ENCODE data around the gene GPBP1.
"Not testable (repeated sequence)": the region's sequence is repeated elsewhere in the genome, so short reads cannot be mapped to it uniquely, and the experiment has no call there.

GPBP1 gene, protein sequence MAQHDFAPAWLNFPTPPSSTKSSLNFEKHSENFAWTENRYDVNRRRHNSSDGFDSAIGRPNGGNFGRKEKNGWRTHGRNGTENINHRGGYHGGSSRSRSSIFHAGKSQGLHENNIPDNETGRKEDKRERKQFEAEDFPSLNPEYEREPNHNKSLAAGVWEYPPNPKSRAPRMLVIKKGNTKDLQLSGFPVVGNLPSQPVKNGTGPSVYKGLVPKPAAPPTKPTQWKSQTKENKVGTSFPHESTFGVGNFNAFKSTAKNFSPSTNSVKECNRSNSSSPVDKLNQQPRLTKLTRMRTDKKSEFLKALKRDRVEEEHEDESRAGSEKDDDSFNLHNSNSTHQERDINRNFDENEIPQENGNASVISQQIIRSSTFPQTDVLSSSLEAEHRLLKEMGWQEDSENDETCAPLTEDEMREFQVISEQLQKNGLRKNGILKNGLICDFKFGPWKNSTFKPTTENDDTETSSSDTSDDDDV

DNA sequence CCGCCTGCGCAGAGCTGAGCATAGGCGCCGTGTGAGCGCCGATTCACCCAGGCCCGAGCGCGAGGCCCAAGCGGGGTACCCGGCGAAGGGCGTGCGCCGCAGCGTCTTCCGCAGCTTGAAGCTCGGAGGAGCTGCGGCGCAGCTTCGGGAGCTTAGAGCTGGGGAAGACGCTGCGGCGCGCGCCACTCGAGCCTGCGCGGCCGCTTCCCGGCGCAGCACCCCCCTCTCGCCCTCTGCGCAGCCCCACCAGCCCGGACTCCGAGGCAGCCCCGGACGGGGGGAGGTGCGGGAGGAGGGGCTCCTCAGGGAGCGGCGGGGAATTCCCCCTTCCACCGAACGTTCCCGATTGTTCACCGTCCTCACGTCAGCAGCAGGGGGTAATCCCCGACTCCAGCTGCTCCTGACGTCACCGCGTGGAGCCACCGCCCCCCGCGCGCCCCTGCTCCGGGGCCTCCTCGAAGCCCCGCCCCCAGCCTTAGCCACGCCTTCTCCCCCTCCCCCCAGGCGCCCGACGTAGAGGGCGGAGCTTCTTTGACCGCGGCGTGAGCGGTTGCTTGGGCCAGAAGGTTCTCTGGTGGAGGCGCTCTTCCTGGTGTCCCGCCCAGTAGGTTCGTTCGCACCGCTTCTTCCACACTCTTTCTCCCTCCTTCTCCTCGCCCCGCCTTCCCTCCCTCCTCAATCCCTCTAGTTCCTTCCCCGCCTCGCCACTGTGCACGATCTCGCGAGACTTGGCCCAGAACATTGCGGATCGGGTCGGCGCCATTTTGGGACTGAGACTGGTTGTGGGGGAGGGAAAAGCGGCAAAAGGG, at the start of gene GPBP1:
GPBP1 (plus strand) TSS at position 741 of the 809 bp plus-strand sequence. CDS start 40,072 bp downstream, outside the sequence.
- DNase-seq = peak; percentile 98

DNA sequence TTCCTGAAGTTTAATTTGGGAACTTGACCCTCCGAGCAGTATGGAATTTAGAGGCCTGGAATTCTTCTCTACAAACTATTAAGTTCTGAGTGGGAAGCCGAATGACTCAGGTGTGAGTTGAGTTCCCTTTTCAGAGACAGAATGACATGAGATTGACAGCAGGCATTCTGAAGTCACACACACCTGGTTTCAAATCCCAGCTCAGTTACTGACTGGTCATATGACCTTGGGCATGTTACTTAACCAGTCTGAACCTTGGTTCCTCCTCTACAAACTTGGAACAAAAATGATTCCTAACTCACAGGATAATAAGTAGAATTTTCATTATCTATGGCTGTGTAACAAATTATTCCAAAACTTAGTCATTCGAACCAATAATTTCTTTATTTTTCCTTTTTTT, 45.5 kb upstream of the GPBP1 start:
- no peak for DNase-seq

DNA sequence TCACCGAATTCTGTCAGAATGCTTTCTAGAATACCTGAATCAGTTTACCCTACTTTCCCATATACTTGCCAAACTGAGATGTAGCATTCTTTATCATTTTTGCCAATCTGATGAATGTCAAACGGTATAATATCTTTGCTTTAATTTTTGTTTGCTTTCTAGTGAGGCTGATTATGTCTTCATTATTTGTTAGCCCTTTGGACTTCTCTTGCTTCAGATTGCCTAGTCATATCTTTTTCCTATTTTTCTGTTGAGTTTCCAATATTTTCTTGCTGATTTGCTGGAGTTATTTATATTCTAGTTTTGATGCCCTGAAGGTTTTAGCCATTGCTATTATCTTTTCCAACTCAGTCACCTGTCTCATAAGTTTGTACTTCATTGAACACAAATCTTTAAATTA, 40.3 kb upstream of the GPBP1 start:
- DNase-seq = no peak

DNA sequence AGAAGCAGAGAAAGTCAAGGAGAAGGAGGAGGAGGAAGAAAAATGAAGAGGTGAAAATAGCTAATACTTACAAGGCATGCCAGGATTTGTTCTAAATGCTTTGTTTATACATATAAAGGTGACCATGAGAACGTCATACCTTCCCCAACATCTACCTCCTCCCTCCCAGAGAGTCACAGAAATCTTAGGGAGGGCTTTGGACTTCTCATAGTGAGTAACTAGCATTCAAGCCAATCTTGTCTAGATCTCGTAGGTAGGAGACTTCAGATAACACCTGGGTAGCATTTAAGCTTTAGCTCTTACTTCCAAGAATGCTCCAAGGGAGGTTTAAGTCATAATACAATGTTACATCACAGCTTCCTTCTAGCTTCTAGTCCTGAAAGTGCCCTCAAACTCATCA, 36.5 kb upstream of the GPBP1 start:
- no peak for DNase-seq

DNA sequence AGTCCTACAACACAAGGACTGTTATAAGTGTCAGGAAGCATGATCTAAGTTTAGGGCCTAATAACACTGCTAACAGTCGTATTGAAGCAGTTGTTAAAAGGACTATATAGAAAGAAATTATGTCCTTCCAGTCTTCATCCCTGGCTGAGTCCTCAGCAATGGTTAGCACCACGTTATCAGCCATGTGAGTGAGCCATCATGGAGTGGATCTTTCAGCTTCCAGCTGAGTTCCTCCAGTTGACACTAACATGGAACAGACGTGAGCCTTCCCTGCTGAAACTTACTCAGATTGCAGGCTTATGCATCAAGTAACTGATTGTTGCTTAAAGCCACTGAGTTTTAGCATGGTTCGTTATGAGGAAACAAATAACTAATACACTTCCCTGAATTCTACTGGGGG, 21.5 kb upstream of the GPBP1 start:
- no peak for DNase-seq

DNA sequence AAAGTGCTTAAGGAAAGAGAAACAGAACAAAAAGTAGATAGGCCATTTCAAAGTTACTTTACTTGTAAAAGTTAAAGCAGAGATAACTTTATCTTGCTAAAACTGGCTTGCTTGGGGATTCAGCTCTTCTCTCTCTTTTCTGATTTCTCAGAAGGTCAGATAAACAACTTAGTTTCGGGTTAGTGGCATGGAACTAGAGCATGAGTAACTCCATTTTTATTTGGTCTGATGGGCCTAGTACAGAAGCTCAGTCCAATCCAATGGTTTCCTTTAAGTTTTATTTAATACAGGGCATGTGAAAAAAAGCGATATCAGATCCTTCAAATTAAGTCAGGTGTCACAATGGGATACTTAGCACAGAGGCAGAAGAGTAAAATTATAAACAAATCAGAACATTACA, 18.8 kb upstream of the GPBP1 start:
- no peak for DNase-seq

DNA sequence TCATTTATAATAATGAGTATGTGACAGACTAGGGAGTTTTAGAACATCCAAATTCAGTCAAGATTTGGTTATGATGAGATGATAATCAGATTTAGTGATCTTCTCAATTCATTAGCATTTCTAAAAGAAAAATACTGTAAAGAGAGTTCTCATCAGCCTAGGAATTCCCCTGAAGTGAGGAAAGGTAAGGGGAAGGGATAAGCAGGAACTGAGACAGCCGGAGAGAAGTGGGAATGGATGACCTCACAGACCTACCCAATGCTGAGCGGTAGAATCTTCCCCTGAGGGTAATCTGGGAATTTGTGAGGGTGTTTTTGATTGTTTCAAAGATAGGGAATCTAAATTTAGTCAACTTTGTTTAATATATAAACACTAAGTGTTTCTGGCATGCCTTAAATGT, 16.7 kb upstream of the GPBP1 start:
- DNase-seq = no peak

DNA sequence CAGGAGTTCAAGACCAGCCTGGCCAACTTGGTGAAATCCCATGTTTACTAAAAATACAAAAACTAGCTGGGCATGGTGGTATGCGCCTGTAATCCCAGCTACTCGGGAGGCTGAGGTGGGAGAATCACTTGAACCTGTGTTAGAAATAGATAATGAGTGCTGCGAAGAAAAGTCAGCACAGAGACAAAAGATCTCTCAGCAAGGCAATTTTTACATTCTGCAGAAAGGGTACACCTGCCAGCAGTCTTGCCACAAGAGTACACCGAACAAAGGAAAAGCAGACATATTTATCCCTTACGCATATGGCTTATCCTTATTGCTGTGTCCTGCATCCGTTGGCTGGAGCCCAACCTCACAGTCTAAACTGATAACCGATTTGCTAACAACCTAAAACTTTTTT, 16.2 kb upstream of the GPBP1 start:
- DNase-seq = no peak

DNA sequence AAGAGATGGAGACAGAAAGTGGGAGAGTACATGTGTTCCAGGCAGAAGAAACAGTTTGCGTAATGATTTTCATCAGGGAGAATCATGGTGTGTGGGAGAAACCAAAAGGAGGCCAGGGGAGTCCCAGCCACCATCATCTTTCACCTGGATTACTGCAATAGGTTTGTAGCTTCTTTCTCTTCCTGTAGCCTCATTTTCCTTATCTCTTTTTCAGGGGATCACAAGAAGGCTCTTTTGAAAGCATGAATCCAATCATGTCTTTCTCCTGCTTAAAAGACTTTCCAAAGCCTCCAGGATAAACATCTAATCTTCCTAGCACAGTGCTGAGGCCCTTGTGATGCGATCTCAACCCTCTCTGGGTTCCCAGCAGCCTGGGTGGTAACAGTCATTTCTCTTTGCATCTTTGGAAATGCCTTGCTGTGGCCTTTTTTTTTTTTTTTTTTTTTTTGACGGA, 10.3 kb upstream of the GPBP1 start:
- DNase-seq = no peak

DNA sequence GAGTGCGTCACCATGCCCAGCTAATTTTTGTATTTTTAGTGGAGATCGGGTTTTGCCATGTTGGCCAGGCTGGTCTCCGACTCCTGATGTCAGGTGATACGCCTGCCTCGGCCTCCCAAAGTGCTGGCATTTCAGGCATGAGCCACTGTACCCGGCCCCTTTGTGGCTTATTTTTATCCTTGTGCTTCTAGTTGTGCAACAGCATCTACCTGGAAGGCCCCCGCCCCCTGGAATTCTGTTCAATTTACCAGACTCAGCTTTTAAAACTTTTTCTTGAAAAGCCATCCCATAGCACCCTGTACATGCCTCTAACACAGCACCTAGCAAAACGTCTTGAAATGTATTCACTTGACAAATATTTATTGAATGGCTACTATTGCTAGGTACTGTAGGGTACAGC, 9.7 kb upstream of the GPBP1 start:
- no peak for DNase-seq

DNA sequence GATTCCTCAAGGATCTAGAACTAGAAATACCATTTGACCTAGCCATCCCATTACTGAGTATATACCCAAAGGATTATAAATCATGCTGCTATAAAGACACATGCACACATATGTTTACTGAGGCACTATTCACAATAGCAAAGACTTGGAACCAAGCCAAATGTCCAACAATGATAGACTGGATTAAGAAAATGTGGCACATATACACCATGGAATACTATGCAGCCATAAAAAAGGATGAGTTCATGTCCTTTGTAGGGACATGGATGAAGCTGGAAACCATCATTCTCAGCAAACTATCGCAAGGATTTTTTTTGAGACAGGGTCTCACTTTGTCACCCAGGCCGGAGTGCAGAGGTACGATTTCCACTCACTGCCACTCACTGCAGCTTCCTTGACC, 8.7 kb upstream of the GPBP1 start:
- not testable (repeated sequence) for DNase-seq

DNA sequence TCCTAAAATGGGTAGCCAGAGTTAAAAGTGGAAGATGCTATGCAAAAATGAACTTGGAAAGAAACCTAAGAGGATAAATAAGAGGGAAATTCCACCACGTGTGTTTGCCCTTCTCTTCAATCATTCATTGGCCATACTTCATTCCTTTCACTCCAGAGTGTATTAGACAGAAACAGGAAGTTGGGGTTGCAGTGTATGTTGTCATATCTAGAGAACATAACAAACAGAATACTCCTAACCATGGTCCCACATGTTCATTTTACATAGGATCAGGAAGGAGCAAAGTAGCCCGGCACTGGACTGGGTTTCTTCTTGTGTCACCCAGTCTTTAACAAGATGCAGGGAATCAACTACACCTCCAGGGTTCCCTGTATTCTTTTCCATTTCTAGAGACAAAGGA, 7.6 kb upstream of the GPBP1 start:
- DNase-seq = no peak

DNA sequence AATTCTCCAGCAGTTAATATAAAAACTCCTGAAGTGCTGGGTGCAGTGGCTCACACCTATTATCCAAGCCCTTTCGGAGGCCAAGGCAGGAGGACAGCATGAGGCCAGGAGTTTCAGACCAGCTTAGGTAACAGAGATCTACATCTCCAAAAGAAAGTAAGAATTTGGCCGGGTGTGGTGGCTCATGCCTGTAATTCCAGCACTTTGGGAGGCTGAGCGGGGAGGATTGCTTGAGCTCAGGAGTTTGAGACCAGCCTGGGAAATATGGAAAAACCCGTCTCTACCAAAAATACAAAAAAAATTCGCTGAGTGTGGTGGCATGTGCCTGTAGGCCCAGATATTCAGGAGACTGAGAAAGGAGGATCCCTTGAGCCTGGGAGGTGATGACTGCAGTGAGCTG, 6.7 kb upstream of the GPBP1 start:
- DNase-seq = no peak

DNA sequence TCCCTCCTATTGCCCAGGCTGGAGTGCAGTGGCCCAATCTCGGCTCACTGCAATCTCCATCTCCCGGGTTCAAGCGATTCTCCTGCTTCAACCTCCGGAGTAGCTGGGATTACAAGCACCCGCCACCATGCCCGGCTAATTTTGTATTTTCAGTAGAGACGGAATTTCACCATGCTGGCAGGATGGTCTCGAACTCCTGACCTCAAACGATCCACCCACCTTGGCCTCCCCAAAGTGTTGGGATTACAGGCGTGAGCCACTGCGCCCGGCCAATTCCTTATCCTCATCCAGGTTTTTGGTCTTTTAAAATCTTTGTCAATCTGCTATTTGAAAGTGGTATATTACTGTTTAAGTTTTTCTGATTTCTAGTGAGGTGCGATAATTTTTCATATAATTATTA, 3.7 kb upstream of the GPBP1 start:
- DNase-seq = not testable (repeated sequence)

DNA sequence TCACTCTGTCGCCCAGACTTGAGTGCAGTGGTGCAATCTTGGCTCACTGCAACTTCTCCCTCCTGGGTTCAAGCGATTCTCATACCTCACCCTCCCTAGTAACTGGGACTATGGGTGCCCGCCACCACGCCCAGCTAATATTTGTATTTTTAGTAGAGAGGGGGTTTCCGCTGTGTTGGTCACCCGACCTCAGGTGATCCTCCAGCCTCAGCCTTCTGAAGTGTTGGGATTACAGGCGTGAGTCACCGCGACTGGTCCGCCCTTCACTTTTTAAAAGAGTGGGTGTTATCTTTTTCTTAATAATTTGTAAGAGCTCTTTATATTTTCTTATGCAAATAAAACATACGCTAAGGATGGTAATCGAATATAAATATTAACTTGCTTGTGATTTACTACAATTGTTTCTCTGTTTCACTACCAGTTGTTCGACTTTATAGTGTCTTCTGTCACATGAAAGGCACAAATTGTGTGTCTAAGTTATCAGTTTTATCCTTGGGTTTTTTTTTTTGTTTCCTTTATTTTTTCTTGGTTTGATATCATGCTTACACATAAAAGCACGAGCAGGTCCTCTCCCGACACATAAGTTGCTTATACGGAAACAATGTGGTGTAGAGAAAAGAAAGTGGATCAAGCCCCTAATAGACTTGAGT, 1.9 kb upstream of the GPBP1 start:
- DNase-seq = no peak

DNA sequence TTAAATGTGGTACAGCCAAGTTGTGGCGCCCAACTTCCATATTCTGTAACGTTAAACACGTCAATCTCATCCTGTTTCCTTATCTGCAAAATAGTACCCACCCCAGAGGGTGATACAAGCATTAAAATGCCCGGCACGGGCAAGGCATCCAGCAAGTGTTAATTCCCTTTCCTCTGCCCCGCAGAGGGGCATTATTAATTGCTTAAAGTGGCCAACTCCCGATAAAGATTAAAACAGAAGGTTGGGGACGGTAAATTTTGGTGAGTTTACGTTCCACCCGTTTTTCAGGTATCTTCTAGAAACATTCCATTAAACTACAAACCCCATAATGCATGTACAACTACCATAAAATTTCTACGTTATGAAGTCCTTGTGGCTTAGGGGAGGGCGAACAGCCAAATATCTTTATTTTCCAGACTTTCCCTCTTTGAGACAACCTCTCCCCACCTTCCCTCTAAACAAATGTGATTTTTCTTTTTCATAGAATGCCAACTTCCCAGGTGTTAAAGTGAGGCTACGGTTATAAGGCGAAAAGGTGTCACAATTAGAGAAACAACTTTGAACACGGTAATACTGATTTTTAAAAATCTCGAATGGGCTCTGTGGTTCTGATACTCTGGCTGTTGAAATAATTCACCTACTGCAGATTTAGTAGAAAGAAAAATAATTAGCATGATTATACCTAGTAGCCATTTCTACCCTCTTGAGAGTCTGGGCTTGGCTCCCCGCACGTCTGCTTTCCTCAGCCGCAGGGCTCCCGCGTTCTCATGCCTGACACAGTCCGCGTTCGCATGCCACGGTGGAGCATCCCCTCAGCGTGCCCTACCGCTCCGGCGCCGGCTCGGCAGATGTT, 1.2 kb upstream of the GPBP1 start:
- DNase-seq = no peak

DNA sequence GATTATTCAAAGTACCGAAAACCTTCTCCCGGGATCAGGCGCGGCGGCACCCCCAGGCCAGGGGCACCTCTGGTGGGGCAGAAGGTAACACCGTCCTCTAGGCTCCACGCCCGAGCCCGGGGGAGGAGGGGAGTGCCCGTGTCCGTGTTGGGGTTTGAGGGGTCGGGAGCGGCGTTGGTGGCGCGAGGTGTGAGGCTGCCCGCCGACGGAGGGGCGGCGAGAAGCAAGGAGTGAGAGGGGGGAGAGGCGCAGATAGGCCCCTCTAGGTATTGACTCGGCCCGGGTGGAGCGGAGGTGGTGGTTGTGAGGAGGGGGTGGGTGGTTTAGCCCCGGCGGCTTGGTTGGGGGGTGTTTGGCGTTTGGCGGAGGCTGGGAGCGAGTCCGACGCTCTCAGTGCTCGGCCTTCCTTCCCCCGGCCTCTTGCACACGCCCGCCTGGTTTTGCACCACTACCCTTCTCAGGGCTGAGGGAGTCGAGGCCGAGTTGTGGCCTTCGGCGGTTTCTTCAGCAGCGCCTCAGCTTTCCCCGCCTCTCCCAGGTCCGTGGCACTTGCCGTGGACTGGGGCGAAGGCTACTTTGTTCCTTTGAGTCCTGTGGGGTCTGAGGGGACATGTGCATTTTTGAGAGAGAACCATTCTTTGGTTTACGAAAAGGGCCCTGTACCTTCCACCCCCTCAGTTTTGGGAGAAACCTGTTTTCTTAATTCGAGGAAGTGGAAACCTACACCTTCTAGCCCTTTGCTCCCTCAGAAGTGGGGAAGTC, 450 bp downstream of the GPBP1 start:
- DNase-seq = no peak

DNA sequence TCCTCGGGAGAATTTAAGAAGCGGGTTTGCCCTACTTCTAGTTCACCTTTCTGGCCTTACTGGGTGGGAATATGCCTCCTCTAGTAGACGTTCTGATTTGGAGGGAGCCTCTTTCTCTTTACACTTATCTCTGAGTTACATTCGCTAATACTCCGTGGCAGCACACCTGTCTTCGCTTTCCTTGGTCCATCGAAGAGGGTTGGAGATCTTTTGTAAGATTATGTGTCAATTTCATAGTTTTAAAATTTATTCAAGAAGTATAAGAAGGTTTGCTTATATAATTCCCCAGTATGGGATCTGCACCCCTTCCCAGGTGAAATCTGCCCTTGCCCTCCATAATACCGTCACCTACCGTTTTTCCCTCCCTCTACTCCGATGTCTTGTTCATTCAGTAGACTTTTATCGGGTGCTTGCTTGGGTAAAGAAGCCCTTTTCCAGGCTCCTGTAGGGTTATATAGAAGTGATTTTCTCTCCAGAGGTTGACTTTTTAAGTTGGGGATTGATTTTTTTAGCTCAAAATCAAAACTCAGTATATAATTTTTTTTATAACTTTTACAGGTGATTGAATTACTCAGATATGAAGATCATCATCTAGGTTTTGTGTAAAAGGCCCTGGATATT, 1.1 kb downstream of the GPBP1 start:
- no peak for DNase-seq

DNA sequence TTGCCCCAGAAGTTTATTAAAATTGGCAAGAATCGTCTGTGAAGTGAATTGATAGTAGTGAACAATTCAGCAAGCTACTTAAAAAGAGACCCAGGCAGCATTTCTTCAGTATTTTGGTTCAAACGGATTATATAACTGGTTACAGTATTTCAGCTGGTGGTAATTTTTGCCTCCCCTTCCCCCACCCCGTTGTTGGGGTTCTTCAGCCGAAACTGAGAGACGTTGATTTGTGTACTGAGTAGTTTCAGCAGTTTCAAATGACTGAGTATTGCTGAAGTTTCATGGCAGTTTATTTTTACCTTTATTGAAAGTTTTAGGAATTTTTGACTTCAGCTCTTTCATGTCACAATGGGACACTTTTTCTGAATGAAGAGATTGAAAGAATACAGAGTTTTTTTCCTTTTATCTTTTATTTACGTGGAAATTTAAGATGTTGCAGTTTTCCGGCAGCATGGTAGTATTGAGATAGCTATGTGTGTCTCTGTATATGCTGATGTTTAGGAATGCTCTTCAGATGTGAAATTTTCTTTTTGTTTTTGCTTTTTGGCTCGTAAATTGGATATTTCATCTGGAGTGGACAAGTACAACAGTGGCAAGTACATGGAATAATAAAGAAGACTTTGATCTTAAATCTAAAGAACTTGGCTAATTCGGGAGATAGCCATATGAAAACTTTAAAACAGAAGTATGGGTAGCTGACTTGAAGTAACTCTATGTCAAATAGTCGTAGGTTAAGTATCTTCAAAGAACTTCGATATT, 1.9 kb downstream of the GPBP1 start:
- no peak for DNase-seq

DNA sequence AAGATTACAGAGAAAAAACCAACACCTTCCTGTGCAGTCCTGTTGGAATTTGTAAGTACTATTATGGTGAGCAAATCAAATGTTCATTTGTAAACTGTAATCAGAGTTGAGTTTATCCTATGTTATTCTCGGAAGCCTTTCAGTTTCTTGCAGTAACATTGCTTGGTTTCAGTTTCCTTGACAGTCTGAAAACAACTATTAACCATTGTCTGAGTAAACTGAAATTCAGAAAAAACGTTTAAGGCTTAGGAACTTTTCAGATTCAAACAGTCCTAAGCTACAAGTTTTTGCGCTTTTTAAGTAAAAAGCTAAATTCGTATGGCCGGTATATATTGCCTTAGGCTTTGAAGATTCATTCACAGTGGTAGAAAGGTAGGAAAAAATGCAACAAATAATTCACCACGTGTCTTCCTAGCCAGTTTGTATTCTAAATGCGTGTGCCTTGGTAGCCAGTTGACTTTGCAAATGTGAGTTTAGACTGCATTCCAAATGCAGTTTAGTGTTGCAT, 2.5 kb downstream of the GPBP1 start:
- DNase-seq = no peak
